ENCODE data around the gene CD53. TPM values are rescaled to one million over a fixed set of nuclear protein-coding genes. Genes with fewer than 3 reads are reported as not detected.

CD53 gene
- total RNA-seq, 4 donors from 2014 or later: 17.0 to 62.0 (median 18.4) TPM

GRCh38 chr1:110898734-110899457 is 25.9 kb downstream of the CD53 start:
- TF ChIP-seq EP300 (IDR thresholded peaks at IDR 0.05) (no peak), CTCF (IDR thresholded peaks at IDR 0.05) (no peak), POLR2A (IDR thresholded peaks at IDR 0.05; ENCODE audit: low read depth) (no peak), POLR2AphosphoS5 (IDR thresholded peaks at IDR 0.05) (no peak)
- H3K27me3 ChIP-seq: no peaks in the 10 kb centered on the region
- no peaks in the 10 kb centered on the region for H3K36me3 ChIP-seq
- no peaks in the 10 kb centered on the region for H3K9me3 ChIP-seq
- intact Hi-C loops (cut with DNase I): no loop called here
- WGBS: 66% methylated on average over 3 of the region's 3 CpGs
- H3K4me1 ChIP-seq: no peaks in the 10 kb centered on the region
- H3K4me3 ChIP-seq: no peak overlapping the region
- DNase-seq (ENCODE audit: extremely low spot score): no peak
- H3K27ac ChIP-seq (replicated peaks in 1 of 4): no peak overlapping the region

- no peak overlapping the region for H3K4me3 ChIP-seq
- H3K9me3 ChIP-seq: no peaks in the 10 kb centered on the region
- TF ChIP-seq POLR2A (IDR thresholded peaks at IDR 0.05; ENCODE audit: low read depth): no peak
- no peak for TF ChIP-seq CTCF (IDR thresholded peaks at IDR 0.05)
- H3K27me3 ChIP-seq: no peaks in the 10 kb centered on the region
- no peaks in the 10 kb centered on the region for H3K36me3 ChIP-seq
- 94% methylated on average over 1 of the region's 1 CpG for WGBS
- no peak overlapping the region for H3K27ac ChIP-seq (replicated peaks in 1 of 4)
- intact Hi-C loops (cut with DNase I): no loop called here
- no peaks in the 10 kb centered on the region for H3K4me1 ChIP-seq
- DNase-seq (ENCODE audit: extremely low spot score): no peak
Measured at GRCh38 chr1:110899458-110899843, 26.5 kb downstream of the CD53 start.

- intact Hi-C loops (cut with DNase I): no loop called here
- Histone ChIP-seq H3K27ac (replicated peaks in 1 of 4) (no peak overlapping the region), H3K36me3 (no peaks in the 10 kb centered on the region), H3K4me3 (no peak overlapping the region), H3K9me3 (no peaks in the 10 kb centered on the region), H3K4me1 (no peaks in the 10 kb centered on the region), H3K27me3 (no peaks in the 10 kb centered on the region)
- WGBS: 80% methylated on average over 6 of the region's 6 CpGs
- TF ChIP-seq POLR2A (IDR thresholded peaks at IDR 0.05; ENCODE audit: low read depth) (no peak), POLR2AphosphoS5 (IDR thresholded peaks at IDR 0.05) (no peak), EP300 (IDR thresholded peaks at IDR 0.05) (no peak), CTCF (IDR thresholded peaks at IDR 0.05) (no peak)
- DNase-seq (ENCODE audit: extremely low spot score): no peak
Measured at GRCh38 chr1:110902820-110903463, 30.0 kb downstream of the CD53 start.

- DNase-seq (ENCODE audit: extremely low spot score): no peak
Measured at GRCh38 chr1:110903853-110904500, 31.0 kb downstream of the CD53 start.

More at GRCh38 chr1:110903853-110904500, 31.0 kb downstream of the CD53 start:
- Histone ChIP-seq H3K27me3 (no peaks in the 10 kb centered on the region), H3K4me1 (no peaks in the 10 kb centered on the region), H3K27ac (replicated peaks in 1 of 4) (no peak overlapping the region), H3K4me3 (no peak overlapping the region), H3K9me3 (no peaks in the 10 kb centered on the region), H3K36me3 (no peaks in the 10 kb centered on the region)
- 89% methylated on average over 2 of the region's 3 CpGs for WGBS
- no peak for TF ChIP-seq EP300 (IDR thresholded peaks at IDR 0.05)
- TF ChIP-seq POLR2AphosphoS5 (IDR thresholded peaks at IDR 0.05): no peak
- TF ChIP-seq CTCF (IDR thresholded peaks at IDR 0.05): no peak
- no peak for TF ChIP-seq POLR2A (IDR thresholded peaks at IDR 0.05; ENCODE audit: low read depth)
- intact Hi-C loops (cut with DNase I): no loop called here
